GM19043 (cell line): ENCODE data around the gene PIP4K2C.
"Not testable (repeated sequence)": the region's sequence is repeated elsewhere in the genome, so short reads cannot be mapped to it uniquely, and the experiment has no call there.

Experiments used
- ATAC-seq: cut with Tn5 transposase; IDR thresholded peaks from one replicate; pipeline ENCODE4 v1.9.1; 2021; ENCODE audit warnings: low read depth; ENCODE audit not compliant: unreplicated experiment

PIP4K2C gene

GRCh38 chr12:57631566-57632072 is 40.6 kb downstream of the PIP4K2C start:
- no peak for ATAC-seq

- ATAC-seq = no peak
These were observed 41.3 kb downstream of the PIP4K2C start for GRCh38 chr12:57632073-57632957.

- peak; percentile 94 for ATAC-seq
These were observed 42.2 kb downstream of the PIP4K2C start, which contains the start of gene B4GALNT1 for GRCh38 chr12:57632958-57633840. B4GALNT1 (minus strand) TSS chr12:57633201; CDS start chr12:57632132, 1,069 bp downstream.

- not testable (repeated sequence) for ATAC-seq
These were observed 45.7 kb downstream of the PIP4K2C start for GRCh38 chr12:57636731-57637130.

- no peak for ATAC-seq
These were observed 46.4 kb downstream of the PIP4K2C start for GRCh38 chr12:57637364-57637763.

GRCh38 chr12:57638096-57638495 is 47.1 kb downstream of the PIP4K2C start:
- no peak for ATAC-seq

- no peak for ATAC-seq
These were observed 49.4 kb downstream of the PIP4K2C start for GRCh38 chr12:57640175-57641042.

- ATAC-seq = no peak
These were observed 50.9 kb downstream of the PIP4K2C start for GRCh38 chr12:57641699-57642442.

GRCh38 chr12:57645990-57646658 is 55.1 kb downstream of the PIP4K2C start:
- ATAC-seq = not testable (repeated sequence)

GRCh38 chr12:57646659-57647049 is 55.7 kb downstream of the PIP4K2C start:
- ATAC-seq = not testable (repeated sequence)
